Transverse colon (tissue), 4 donors: ENCODE measurements around the gene RNF150.

ENCODE experiments used
- CTCF ChIP-seq, 5 experiments: fragments of 200-600 bp in 3 of 5; fragments of 450-650 bp in 2 of 5; sonication (generic) in 3 of 5; IDR thresholded peaks; 1 replicate in 2 of 5; 2 replicates in 3 of 5; pipeline ENCODE4 v1.5.1; 2016 to 2017; ENCODE audit warnings: antibody characterized with exemption in 5 of 5, inconsistent platforms in 3 of 5, mild to moderate bottlenecking in 2 of 5, moderate library complexity in 1 of 5
- POLR2AphosphoS5 ChIP-seq, 3 donors: sonication (generic); formaldehyde crosslinking; IDR thresholded peaks; one replicate each; pipeline ENCODE4 v1.6.1; 2016; ENCODE audit warnings: antibody characterized with exemption in 3 of 3

- no peak for TF ChIP-seq CTCF (IDR thresholded peaks at IDR 0.05)
- TF ChIP-seq POLR2AphosphoS5 (IDR thresholded peaks at IDR 0.05), result no peak
Observed at GRCh38 chr4:141037446-141037845, 95.8 kb downstream of the RNF150 start.
